H1 (cell line): Measurements from ENCODE around the gene ARID2. TPM values are rescaled to one million over a fixed set of nuclear protein-coding genes. Genes with fewer than 3 reads are reported as not detected.

ENCODE experiments used
- CTCF ChIA-PET: fragments of 300-600 bp; sonication (Branson Sonifier 250); formaldehyde crosslinking; loops from one replicate; lab custom pipeline; 2021; ENCODE audit not compliant: partially characterized antibody; lab: Charles Lee
- POLR2A ChIA-PET: fragments of 300-600 bp; sonication (Branson Sonifier 250); formaldehyde crosslinking; loops from one replicate; lab custom pipeline; 2021; ENCODE audit warnings: inconsistent platforms; ENCODE audit not compliant: partially characterized antibody; lab: Charles Lee
- DNase-seq, 2 experiments: peaks; one replicate each; pipeline versions ENCODE4 v3.0.0 to v3.0.0-alpha.2; 2010 to 2022; ENCODE audit warnings: low spot score in 2 of 2, low read depth in 1 of 2, mixed read lengths in 1 of 2
- FAIRE-seq: peaks from 2 replicates; lab custom pipeline; 2011; peaks lifted over from hg19 to GRCh38; lab: Jason Lieb, UNC
- H2AFZ ChIP-seq: 2 replicates; pipeline ENCODE4 v1.8.1; 2012; ENCODE audit warnings: low read length, inconsistent platforms
- H2AK5ac ChIP-seq: 2 replicates; pipeline ENCODE4 v1.6.1; 2013; ENCODE audit warnings: low read depth, low read length
- H2BK120ac ChIP-seq: replicated peaks from 2 replicates; pipeline ENCODE3; 2013; ENCODE audit warnings: low read depth, low read length, inconsistent platforms
- H2BK12ac ChIP-seq: 2 replicates; pipeline ENCODE4 v1.6.1; 2013; ENCODE audit warnings: low read depth, low read length
- H2BK15ac ChIP-seq: 2 replicates; pipeline ENCODE4 v1.6.1; 2013; ENCODE audit warnings: low read length
- H2BK20ac ChIP-seq: 2 replicates; pipeline ENCODE4 v1.6.1; 2013; ENCODE audit warnings: low read length
- H2BK5ac ChIP-seq: 2 replicates; pipeline ENCODE4 v1.6.1; 2013; ENCODE audit warnings: low read depth, low read length
- H3K14ac ChIP-seq: 2 replicates; pipeline ENCODE4 v1.6.1; 2013; ENCODE audit warnings: inconsistent platforms; ENCODE audit not compliant: insufficient read length
- H3K18ac ChIP-seq: 2 replicates; pipeline ENCODE4 v1.6.1; 2013; ENCODE audit warnings: low read length; ENCODE audit errors: extremely low read depth
- H3K23ac ChIP-seq: 2 replicates; pipeline ENCODE4 v1.6.1; 2013; ENCODE audit warnings: inconsistent platforms; ENCODE audit not compliant: insufficient read length
- H3K23me2 ChIP-seq: 2 replicates; pipeline ENCODE4 v1.6.1; 2013; ENCODE audit warnings: low read depth, low read length
- H3K27ac ChIP-seq: 2 replicates; pipeline ENCODE4 v1.6.1; 2011; ENCODE audit warnings: low read depth, low read length, inconsistent platforms
- H3K27me3 ChIP-seq, 4 experiments: replicated peaks in 1 of 4; 1 replicate in 1 of 4; 2 replicates in 3 of 4; pipeline versions ENCODE4 v1.6.1 to v1.8.1; 2011 to 2013; ENCODE audit warnings: low read length in 3 of 4, mild to moderate bottlenecking in 3 of 4, inconsistent platforms in 2 of 4, mixed read lengths in 2 of 4, moderate library complexity in 1 of 4; ENCODE audit not compliant: control insufficient read depth in 3 of 4, insufficient read depth in 3 of 4; ENCODE audit errors: extremely low read depth in 1 of 4
- H3K36me3 ChIP-seq, 4 experiments: 2 replicates each; pipeline versions ENCODE4 v1.6.1 to v1.8.1; 2011 to 2013; ENCODE audit warnings: mild to moderate bottlenecking in 4 of 4, low read length in 3 of 4, moderate library complexity in 2 of 4, control low read depth in 1 of 4, inconsistent platforms in 1 of 4; ENCODE audit not compliant: insufficient read depth in 4 of 4, control insufficient read depth in 2 of 4
- H3K4ac ChIP-seq: replicated peaks from 2 replicates; pipeline ENCODE3; 2013; ENCODE audit warnings: low read length, low read depth, mixed read lengths, inconsistent platforms; ENCODE audit not compliant: insufficient read length
- H3K4me1 ChIP-seq, 4 experiments: replicated peaks in 1 of 4; 1 replicate in 1 of 4; 2 replicates in 3 of 4; pipeline versions ENCODE4 v1.6.1 to v1.8.1; 2011 to 2013; ENCODE audit warnings: low read length in 3 of 4, inconsistent platforms in 2 of 4, mixed read lengths in 1 of 4; ENCODE audit not compliant: insufficient read depth in 4 of 4, control insufficient read depth in 3 of 4
- H3K4me2 ChIP-seq, 2 experiments: 2 replicates each; pipeline versions ENCODE4 v1.6.1 to v1.8.1; 2011 to 2013; ENCODE audit warnings: low read depth in 2 of 2, low read length in 2 of 2, control low read depth in 1 of 2, inconsistent platforms in 1 of 2, mild to moderate bottlenecking in 1 of 2; ENCODE audit not compliant: insufficient read depth in 1 of 2
- H3K4me3 ChIP-seq, 4 experiments: fragments of 200-600, 300-600 bp in 1 of 4; sonication (generic), shearing (Covaris generic), sonication (Bioruptor Twin) in 1 of 4; 2 replicates each; pipeline versions ENCODE4 v1.5.1 to v1.8.1; 2011 to 2016; ENCODE audit warnings: low read length in 4 of 4, low read depth in 3 of 4, control low read depth in 2 of 4, inconsistent platforms in 2 of 4, mild to moderate bottlenecking in 2 of 4, mixed read lengths in 1 of 4, moderate library complexity in 1 of 4; ENCODE audit not compliant: insufficient read depth in 2 of 4; ENCODE audit errors: extremely low read depth in 1 of 4
- H3K56ac ChIP-seq: replicated peaks from 2 replicates; pipeline ENCODE3; 2013; ENCODE audit warnings: low read depth, mild to moderate bottlenecking, mixed read lengths, low read length, inconsistent platforms; ENCODE audit not compliant: insufficient read length
- H3K79me1 ChIP-seq: 2 replicates; pipeline ENCODE4 v1.6.1; 2013; ENCODE audit warnings: low read depth, low read length, control low read depth
- H3K79me2 ChIP-seq, 2 experiments: 2 replicates each; pipeline versions ENCODE4 v1.6.1 to v1.8.1; 2012 to 2013; ENCODE audit warnings: low read length in 2 of 2, mild to moderate bottlenecking in 2 of 2, inconsistent platforms in 1 of 2; ENCODE audit not compliant: insufficient read depth in 2 of 2, control insufficient read depth in 1 of 2
- H3K9ac ChIP-seq, 4 experiments: replicated peaks in 1 of 4; 1 replicate in 1 of 4; 2 replicates in 3 of 4; pipeline versions ENCODE4 v1.6.1 to v1.8.1; 2011 to 2013; ENCODE audit warnings: low read depth in 3 of 4, low read length in 3 of 4, control low read depth in 2 of 4, mild to moderate bottlenecking in 2 of 4, moderate library complexity in 2 of 4, inconsistent platforms in 1 of 4; ENCODE audit errors: extremely low read depth in 1 of 4
- H3K9me3 ChIP-seq, 2 experiments: 2 replicates each; pipeline versions ENCODE4 v1.6.1 to v1.8.1; 2012 to 2013; ENCODE audit warnings: mild to moderate bottlenecking in 2 of 2, moderate library complexity in 2 of 2, control low read depth in 1 of 2, inconsistent platforms in 1 of 2, low read depth in 1 of 2, low read length in 1 of 2, mixed read lengths in 1 of 2; ENCODE audit not compliant: insufficient read depth in 2 of 2
- H4K20me1 ChIP-seq, 2 experiments: replicated peaks in 1 of 2; 2 replicates each; pipeline versions ENCODE3 to v1.8.1; 2011 to 2013; ENCODE audit warnings: inconsistent platforms in 2 of 2, low read length in 2 of 2, mild to moderate bottlenecking in 1 of 2; ENCODE audit not compliant: insufficient read depth in 2 of 2, control insufficient read depth in 1 of 2
- H4K5ac ChIP-seq: 2 replicates; pipeline ENCODE4 v1.6.1; 2013; ENCODE audit warnings: low read length, low read depth, mixed read lengths, inconsistent platforms; ENCODE audit not compliant: insufficient read length
- H4K8ac ChIP-seq: 2 replicates; pipeline ENCODE4 v1.8.0; 2013; ENCODE audit warnings: mild to moderate bottlenecking, moderate library complexity, low read length, inconsistent platforms; ENCODE audit not compliant: insufficient read depth; ENCODE audit errors: extremely low read depth
- H4K91ac ChIP-seq: replicated peaks from 2 replicates; pipeline ENCODE3; 2013; ENCODE audit warnings: low read length, mixed read lengths, inconsistent platforms; ENCODE audit not compliant: insufficient read length
- CEBPB ChIP-seq: IDR thresholded peaks from 2 replicates; pipeline ENCODE4 v1.6.1; 2012; ENCODE audit warnings: low read depth, low read length
- MAX ChIP-seq: IDR thresholded peaks from 2 replicates; pipeline ENCODE4 v1.6.1; 2012; ENCODE audit warnings: inconsistent platforms
- PHF8 ChIP-seq: fragments of 200-600 bp; sonication (generic); conservative IDR thresholded peaks from 2 replicates; pipeline ENCODE4 v1.7.1; 2012; ENCODE audit warnings: low read depth, mild to moderate bottlenecking, inconsistent platforms, low read length, moderate library complexity
- WGBS, 2 experiments: shearing (Covaris generic) in 1 of 2; methylation state at CpG; one replicate each; pipeline versions ENCODE4 v1.1.6 to v1.1.7; 2013 to 2015; ENCODE audit warnings: low lambda C conversion rate in 2 of 2, mixed read lengths in 2 of 2, inconsistent platforms in 1 of 2, low coverage in 1 of 2, missing lambda C conversion rate in 1 of 2; ENCODE audit not compliant: insufficient replicate concordance in 2 of 2, insufficient coverage in 1 of 2, insufficient read length in 1 of 2; ENCODE audit errors: extremely low coverage in 1 of 2, missing lambda C conversion rate in 1 of 2; 5-methylcytosine and 5-hydroxymethylcytosine counted together
- polyA plus RNA-seq, 7 experiments: library from polyadenylated mRNA; depleted of rRNA in 3 of 7; stranded (reverse) in 5 of 7; unstranded in 2 of 7; fragments of >200 nt in 5 of 7; fragments of 200-250 nt in 2 of 7; gene quantifications; 1 replicate in 5 of 7; 2 replicates in 1 of 7; 4 replicates in 1 of 7; pipeline versions ENCODE4 v1.2.1 to v1.2.3, GENCODE V29; 2011 to 2013; ENCODE audit warnings: missing spikeins in 2 of 7, mixed read lengths in 2 of 7
- total RNA-seq: library from RNA; stranded (reverse); fragmentation: NEBNext Ultra II Directional; extraction: Animal tissue kit (Norgen Biotek cat#: 25700); gene quantifications from 2 replicates; pipeline ENCODE4 v1.2.1, GENCODE V29; 2021

Gene ARID2
- total and polyA plus RNA-seq, 2 of the 8 experiments (the other 6 are each of a cell fraction or from before 2014, with no cell fraction given) = 32.0 to 45.2 TPM

GRCh38 chr12:45721369-45721768, 8.1 kb upstream of the ARID2 start:
- H3K18ac ChIP-seq = no peak overlapping the region
- H3K9me3 ChIP-seq = no peaks in the 10 kb centered on the region
- H3K4me3 ChIP-seq = no peak overlapping the region
- H4K91ac ChIP-seq = no peak overlapping the region
- H3K79me1 ChIP-seq = no peaks in the 10 kb centered on the region
- no peak overlapping the region for H2AK5ac ChIP-seq
- H3K4me2 ChIP-seq = no peak overlapping the region
- H3K27ac ChIP-seq = no peak overlapping the region
- no peak overlapping the region for H2BK12ac ChIP-seq
- H2BK15ac ChIP-seq = no peak overlapping the region
- 83% methylated on average over 2 of the region's 2 CpGs; no CpG with 5 or more reads in 1 of the 2 experiments for WGBS, 2 experiments
- no peak overlapping the region for H2BK120ac ChIP-seq
- H4K20me1 ChIP-seq = peaks cover 0 to 2% of the 10 kb centered on the region in 2 experiments
- no peak overlapping the region for H3K14ac ChIP-seq
- no peaks in the 10 kb centered on the region for H3K36me3 ChIP-seq
- ChIA-PET POLR2A (no interaction called here), CTCF (interaction anchor here (1.4 kb wide), 1 partner anchor 8 kb away, joined by 3 read pairs; no protein-coding TSS in a partner anchor)
- no peak overlapping the region for H3K23ac ChIP-seq
- no peak overlapping the region for H3K9ac ChIP-seq
- H3K79me2 ChIP-seq = peaks cover 0 to 58% of the 10 kb centered on the region in 2 experiments; a peak in 3 of 4 replicates
- no peak overlapping the region for H4K8ac ChIP-seq
- H3K4ac ChIP-seq = no peak overlapping the region
- no peaks in the 10 kb centered on the region for H3K23me2 ChIP-seq
- no peaks in the 10 kb centered on the region for H3K27me3 ChIP-seq
- H3K4me1 ChIP-seq = no peaks in the 10 kb centered on the region; a peak in 1 of 7 replicates
- no peak overlapping the region for H2BK5ac ChIP-seq
- no peak overlapping the region for H2BK20ac ChIP-seq
- no peak overlapping the region for H2AFZ ChIP-seq
- FAIRE-seq = no peak
- no peak overlapping the region for H4K5ac ChIP-seq
- DNase-seq = no peak
- H3K56ac ChIP-seq = no peak overlapping the region
- TF ChIP-seq PHF8 (no peak), MAX (no peak), CEBPB (no peak)
